T-helper 1 cell (primary cell): Measurements from ENCODE around the gene TGM2.

ENCODE experiments used
- DNase-seq, 5 donors: peaks; one replicate each; pipeline ENCODE4 v3.0.0-alpha.2; 2012 to 2020

The TGM2 gene

GRCh38 chr20:38159957-38160756 is 4.9 kb downstream of the TGM2 start:
- no peak for DNase-seq

- no peak for DNase-seq
Observed at GRCh38 chr20:38159566-38159956, 5.5 kb downstream of the TGM2 start.

- no peak for DNase-seq
Observed at GRCh38 chr20:38158701-38159351, 6.2 kb downstream of the TGM2 start.

GRCh38 chr20:38157635-38158495 is 7.2 kb downstream of the TGM2 start:
- no peak for DNase-seq

DNA sequence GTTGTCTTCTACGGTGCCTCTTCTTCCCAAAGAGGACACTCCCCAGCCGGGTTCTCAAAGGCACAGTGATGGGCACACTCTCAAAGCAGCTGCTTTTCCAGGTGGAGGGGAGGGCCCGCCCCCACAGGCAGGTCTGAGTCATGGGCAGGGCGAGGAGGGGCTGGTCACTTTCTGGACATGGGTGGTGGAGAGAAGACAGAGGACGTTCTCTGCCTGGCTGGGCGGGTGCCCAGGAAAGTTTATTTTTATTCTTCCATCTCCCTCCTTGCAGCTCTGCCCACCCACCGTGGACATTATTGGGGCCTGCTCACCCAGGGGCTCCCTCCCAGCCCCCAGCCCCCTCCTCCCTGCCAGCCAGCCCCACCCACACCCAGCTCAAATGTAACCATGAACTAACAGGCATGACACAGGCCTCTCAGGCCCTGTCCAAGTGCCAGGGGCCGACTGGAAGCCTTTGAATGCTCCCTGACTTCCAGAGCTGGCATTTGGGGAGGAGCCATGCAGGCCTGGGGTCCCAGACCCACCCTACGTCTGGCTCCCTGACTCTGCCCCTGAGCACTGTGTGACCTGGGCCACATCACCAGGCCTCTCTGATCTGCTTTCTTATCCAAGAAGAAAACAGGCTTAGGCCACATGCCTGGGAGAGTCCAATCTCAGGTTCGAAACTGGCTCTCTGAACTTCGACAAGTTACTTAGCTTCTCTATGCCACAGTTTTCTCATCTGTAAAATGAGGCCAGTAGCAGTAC is 8.0 kb downstream of the TGM2 start:
- no peak for DNase-seq

DNA sequence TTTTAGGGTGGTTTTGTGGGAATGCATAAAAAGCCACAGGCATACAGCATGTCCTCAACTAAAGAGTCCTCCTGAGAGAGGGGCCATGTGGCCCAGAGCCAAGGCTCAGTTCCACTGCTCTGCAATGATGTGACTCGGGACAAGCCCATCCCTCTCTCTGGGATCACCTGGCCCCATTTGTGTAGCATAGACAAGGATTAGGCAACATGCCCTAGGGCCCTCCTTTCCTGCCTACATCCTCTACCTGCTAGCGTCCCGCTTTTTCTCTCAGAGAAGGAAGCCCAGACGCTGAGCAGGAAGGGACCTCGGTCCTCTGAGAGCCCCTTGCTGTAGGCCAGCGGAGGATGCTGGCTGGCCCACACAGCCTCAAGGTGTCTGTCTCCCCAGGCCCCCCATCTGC is 8.8 kb downstream of the TGM2 start:
- DNase-seq = no peak

DNA sequence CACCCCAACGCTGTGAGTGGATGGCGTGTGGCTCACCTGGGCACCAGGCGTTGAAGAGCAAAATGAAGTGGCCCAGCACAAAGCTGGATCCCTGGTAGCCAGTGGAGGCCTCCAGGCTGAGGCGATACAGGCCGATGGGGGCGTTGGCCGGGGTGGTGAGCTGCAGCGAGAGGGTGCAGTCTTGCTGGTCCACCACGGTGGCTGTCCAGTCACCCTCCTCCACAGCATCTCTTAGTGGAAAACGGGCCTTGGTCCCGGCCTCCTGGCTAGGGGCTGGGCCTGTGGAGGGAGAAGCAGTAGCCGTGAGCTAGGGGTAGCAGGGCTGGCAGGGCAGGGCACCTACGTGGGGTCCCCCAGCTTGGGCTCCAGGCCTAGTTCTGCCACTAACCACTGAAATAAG is 9.3 kb downstream of the TGM2 start:
- no peak for DNase-seq

- DNase-seq = no peak
Observed at GRCh38 chr20:38153401-38153800, 11.7 kb downstream of the TGM2 start.

DNA sequence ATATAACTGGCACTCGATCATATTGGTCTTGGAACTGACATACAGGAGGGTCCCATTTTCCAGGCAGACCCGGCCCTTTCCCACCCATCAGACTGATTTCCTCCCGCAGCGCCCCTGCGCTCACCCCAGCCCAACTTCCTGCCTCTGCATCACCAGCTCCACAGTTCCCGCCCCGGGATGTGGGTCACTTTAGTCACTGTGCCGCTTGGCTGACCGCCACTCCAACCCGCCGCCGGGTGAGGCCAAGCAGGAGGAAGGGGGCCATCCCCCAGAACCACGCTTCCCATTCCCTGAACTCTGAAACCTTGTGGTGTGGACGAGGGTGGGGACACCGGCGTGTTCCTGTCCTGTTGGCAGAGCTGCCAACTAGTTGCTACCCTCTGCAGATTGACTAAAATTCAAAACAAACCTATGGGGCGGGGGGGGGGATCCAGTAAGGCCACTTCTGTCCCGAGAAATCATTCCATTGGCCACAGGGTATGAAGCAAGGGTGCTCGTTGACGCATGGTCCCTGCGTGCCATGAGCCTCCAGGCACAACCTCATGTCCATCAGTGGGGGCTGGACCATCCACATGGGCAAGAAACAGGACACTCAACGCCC is 12.3 kb downstream of the TGM2 start:
- DNase-seq = peak in 1 of 5 donors; percentile 40

DNA sequence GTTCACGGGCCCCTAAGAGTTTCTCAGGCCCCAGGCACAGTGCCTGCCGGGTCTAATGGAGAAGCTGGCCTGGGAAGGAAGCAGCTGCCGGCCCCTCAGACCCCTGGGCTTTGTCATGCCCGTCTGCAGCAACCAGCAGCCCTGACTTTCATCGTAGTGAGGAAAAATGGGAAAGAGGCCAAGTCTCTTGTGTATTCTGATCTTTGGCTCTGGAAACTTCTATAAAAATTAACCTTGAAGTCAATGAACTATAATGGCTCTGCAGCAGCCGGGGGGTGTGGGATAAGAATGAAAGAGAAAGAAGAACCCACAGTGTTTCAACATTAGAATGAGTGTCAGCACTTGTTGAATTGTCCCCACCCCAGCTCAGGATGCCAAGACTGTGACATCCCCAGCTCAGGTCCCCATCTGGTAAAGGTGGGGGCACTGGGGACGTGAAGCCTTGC is 12.9 kb downstream of the TGM2 start:
- DNase-seq = no peak

GRCh38 chr20:38151455-38151854 is 13.6 kb downstream of the TGM2 start:
- no peak for DNase-seq

- no peak for DNase-seq
Observed at GRCh38 chr20:38150335-38151170, 14.5 kb downstream of the TGM2 start.

DNA sequence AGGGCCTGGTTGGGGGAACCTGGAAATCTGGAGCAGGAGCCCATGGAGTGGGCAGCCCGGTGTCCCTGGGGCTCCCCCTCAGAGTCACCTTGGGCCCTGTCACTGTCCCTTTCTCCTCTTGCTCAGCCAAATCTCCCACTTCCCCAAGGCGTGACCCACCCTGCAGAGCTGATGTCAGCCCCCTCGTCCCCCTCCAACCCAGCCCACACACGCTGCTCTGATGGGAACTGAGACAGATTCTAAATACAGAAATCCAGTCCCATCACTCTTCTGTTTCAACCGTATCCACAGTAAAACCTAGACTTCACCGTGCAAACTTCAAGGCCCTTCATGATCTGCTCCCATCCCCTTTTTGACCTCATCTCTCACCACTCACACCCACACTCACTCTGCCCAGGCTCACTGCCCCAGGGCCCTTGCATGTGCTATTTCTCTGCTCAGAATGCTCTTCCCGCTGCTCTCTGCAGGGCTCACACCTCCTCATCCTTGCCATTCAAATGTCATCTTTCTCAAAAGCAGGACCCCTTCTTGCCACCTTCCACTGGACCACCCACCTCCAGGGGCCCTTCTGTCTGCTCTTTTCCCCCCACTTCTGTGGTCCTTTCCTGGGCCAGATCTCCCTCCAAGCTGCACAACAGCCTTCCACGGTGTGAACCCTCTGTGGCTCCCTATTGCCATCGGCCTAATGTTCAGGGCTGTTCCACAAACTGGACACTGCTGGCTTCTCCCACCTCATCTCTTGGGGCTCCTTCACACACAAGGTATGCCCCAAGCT is 16.6 kb downstream of the TGM2 start:
- no peak for DNase-seq

GRCh38 chr20:38147751-38148150 is 17.3 kb downstream of the TGM2 start:
- DNase-seq = no peak

GRCh38 chr20:38147163-38147562 is 17.9 kb downstream of the TGM2 start:
- DNase-seq = no peak

DNA sequence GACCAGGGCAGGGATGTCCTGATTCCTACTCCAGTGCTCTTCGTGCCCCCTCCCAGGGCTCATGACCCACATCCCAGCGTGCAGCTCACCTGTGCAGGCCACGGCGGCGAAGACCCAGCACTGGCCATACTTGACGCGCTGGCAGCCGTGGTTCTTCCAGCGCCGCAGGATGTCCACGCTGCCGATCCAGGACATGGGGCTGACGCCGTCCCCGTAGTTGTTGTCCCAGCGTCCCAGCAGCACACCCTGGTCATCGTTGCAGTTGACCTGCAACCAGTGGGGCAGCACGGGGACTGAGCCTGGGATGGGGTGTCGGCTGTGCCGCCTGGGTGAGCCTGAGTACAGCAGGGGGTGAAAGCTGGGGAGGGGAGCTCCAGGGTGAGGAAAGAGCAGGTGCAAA is 18.4 kb downstream of the TGM2 start:
- DNase-seq = no peak

DNA sequence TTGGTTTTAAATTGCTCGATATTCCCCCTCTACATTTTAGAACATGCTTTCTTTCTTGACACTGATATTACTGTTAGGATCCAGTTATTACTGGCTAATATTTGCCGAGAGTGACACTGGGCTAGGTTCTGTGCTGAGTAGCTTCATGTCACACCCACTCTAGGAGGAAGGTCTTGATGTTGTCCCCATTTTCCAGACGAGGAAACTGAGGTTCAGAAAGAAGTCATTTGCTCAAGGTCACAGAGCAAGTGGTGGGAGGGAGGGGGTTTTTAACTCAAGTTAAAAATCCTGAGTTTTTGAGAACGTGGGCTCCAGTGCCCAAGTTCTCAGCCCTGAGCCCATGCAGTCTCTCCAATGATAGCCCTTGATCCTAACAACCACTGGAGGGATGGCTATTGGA is 18.9 kb downstream of the TGM2 start:
- no peak for DNase-seq

GRCh38 chr20:38145729-38146075 is 19.4 kb downstream of the TGM2 start:
- DNase-seq = no peak

- no peak for DNase-seq
Observed at GRCh38 chr20:38144974-38145728, 19.9 kb downstream of the TGM2 start.

DNA sequence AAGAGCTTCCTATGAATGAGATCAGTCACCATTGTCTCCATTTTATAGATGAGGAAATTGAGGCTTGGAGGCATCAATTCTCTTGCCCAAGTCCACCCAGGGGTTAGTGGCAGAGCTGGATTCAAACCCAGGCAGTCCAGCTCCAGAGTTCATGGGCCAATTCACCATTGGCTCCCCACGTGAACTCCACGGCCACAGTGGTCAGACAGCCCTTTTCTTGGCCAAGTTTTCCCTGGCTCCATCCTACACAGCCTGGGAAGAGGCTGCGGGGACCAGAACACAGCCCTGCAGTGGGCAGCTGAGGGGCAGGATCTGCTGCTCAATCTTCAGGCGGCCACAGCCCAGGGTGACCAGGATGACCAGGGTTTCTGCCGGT is 20.5 kb downstream of the TGM2 start:
- no peak for DNase-seq
